ENCODE results near the gene SYNPR.

- TF ChIP-seq POLR2A (IDR thresholded peaks at IDR 0.05; ENCODE audit: low read length) (no peak), GATA1 (IDR thresholded peaks at IDR 0.05; ENCODE audit: low read depth, low read length) (no peak)
Observed at GRCh38 chr3:63609408-63609807, 331.3 kb downstream of the SYNPR start.

Data from erythroblast (primary cell).